Chondrocyte (in vitro differentiated cells): Measurements from ENCODE around the gene C19orf47. TPM values are rescaled to one million over a fixed set of nuclear protein-coding genes. Genes with fewer than 3 reads are reported as not detected.

Source experiments
- DNase-seq: peaks from one replicate; pipeline ENCODE4 v3.0.0; 2021; ENCODE audit warnings: mixed read lengths, low spot score
- H3K27ac Mint-ChIP-seq: one replicate; pipeline ENCODE4 v1.8.0; 2021; ENCODE audit warnings: mild to moderate bottlenecking, moderate library complexity, mixed read lengths; ENCODE audit not compliant: unreplicated experiment
- H3K27me3 Mint-ChIP-seq: 2 replicates; pipeline ENCODE4 v1.8.0; 2021; ENCODE audit warnings: low read depth, mixed read lengths
- H3K36me3 Mint-ChIP-seq: 2 replicates; pipeline ENCODE4 v1.8.0; 2021; ENCODE audit warnings: low read depth, mixed read lengths
- H3K4me1 Mint-ChIP-seq: 2 replicates; pipeline ENCODE4 v1.8.0; 2021; ENCODE audit warnings: low read depth, mild to moderate bottlenecking, mixed read lengths
- H3K4me3 Mint-ChIP-seq: one replicate; pipeline ENCODE4 v1.8.0; 2021; ENCODE audit warnings: mild to moderate bottlenecking, moderate library complexity, mixed read lengths; ENCODE audit not compliant: unreplicated experiment
- H3K9me3 Mint-ChIP-seq: 2 replicates; pipeline ENCODE4 v1.8.0; 2021; ENCODE audit warnings: low read depth, mixed read lengths
- total RNA-seq: library from RNA; stranded (reverse); gene quantifications from 3 replicates; pipeline ENCODE4 v1.2.1, GENCODE V29; 2021
- TF ChIP-seq, protein P1 (sequence below): fragments of 200-600 bp; sonication (generic); IDR thresholded peaks from 2 replicates; pipeline ENCODE4 v1.5.0; 2021; ENCODE audit warnings: antibody characterized with exemption, mild to moderate bottlenecking, moderate library complexity

The C19orf47 gene
- total RNA-seq, 1 donor from 2014 or later, result 21.5 TPM

DNA sequence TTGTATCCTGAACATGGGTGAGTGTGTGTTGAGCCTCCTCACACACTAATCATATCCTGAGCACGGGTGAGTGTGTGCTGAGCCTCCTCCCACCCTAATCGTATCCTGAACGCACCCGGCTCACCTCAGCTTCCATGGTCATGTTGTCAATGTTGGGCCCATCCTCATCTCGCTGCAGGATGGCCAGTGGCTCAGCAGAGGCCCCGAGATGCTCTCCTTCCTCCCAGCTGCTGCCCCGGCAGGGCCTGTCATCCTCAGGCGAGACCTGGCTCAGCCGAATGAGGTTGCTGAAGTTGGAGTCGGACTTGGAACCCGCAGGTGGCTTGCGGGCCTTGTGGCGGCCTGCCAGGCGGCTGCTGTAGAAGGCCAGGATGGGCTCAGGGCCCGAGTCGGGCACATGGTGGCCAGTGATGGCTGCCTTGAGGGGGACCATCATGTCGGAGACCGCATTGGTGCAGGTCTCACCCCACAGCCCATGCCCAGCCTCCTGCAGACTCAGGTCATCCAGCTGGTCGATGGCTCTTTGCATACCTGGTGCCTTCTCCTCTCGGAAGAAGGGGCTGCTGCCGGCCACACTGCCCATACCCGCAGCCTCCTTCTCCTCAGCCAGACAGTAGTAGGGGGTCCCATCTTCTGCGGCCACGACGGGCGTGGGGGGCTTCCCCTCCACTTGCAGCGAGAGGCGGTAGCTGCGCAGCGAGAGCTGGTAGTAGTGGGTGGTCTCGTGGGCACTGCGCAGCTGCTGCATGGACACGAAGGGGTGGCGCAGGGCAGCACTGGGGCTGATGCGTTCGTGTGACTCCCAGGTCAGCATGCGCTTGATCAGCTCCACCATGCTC lies 32.2 kb upstream of the C19orf47 start:
- Mint-ChIP-seq H3K27me3 (no peaks in the 10 kb centered on the region), H3K4me1 (no peaks in the 10 kb centered on the region), H3K4me3 (no peak overlapping the region), H3K27ac (peak overlapping the region; percentile 32), H3K36me3 (peaks cover 5% of the 10 kb centered on the region), H3K9me3 (no peaks in the 10 kb centered on the region)
- DNase-seq, result no peak
- TF ChIP-seq, protein P1, sequence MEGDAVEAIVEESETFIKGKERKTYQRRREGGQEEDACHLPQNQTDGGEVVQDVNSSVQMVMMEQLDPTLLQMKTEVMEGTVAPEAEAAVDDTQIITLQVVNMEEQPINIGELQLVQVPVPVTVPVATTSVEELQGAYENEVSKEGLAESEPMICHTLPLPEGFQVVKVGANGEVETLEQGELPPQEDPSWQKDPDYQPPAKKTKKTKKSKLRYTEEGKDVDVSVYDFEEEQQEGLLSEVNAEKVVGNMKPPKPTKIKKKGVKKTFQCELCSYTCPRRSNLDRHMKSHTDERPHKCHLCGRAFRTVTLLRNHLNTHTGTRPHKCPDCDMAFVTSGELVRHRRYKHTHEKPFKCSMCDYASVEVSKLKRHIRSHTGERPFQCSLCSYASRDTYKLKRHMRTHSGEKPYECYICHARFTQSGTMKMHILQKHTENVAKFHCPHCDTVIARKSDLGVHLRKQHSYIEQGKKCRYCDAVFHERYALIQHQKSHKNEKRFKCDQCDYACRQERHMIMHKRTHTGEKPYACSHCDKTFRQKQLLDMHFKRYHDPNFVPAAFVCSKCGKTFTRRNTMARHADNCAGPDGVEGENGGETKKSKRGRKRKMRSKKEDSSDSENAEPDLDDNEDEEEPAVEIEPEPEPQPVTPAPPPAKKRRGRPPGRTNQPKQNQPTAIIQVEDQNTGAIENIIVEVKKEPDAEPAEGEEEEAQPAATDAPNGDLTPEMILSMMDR, result no peak

DNA sequence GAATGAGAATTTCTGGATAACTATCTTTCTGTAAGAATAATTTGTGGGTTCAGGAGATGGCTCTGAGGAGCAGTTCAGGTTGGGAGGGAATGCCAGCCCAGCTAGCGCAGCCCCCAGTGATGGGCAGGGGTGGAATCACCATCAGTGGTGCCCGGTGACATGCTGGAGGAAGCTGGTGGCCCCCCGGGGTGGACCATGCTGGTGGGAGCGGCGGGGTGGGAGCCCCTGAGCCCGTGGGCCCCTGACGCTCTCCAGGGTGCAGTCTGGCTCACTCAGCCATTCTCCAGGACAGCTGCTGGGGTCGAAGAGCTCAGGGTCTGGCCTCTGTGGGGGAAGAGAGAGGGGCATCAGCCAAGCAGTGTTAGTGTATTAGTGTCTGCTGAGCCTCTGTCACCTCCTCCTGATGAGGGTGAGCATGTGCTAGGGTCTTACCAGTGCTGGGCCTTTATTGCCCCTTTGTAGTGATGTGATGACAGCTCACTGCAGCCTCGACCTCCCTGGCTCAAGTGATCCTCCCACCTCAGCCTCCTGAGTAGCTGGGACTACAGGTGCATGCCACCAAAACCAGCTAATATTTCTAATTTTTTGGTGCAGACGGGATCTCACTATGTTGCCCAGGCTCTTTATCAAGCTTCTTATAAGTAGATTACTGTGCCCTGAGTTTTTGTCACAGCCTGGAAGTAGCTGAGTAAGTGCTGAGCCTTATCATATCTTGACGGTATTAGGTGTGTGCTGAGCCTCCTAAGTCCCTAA lies 31.4 kb upstream of the C19orf47 start:
- DNase-seq, result no peak
- H3K27me3 Mint-ChIP-seq, result no peaks in the 10 kb centered on the region
- no peaks in the 10 kb centered on the region for H3K9me3 Mint-ChIP-seq
- H3K36me3 Mint-ChIP-seq, result peaks cover 9% of the 10 kb centered on the region
- no peaks in the 10 kb centered on the region for H3K4me1 Mint-ChIP-seq
- TF ChIP-seq, protein P1, result no peak
- H3K4me3 Mint-ChIP-seq, result no peak overlapping the region
- H3K27ac Mint-ChIP-seq, result no peak overlapping the region

DNA sequence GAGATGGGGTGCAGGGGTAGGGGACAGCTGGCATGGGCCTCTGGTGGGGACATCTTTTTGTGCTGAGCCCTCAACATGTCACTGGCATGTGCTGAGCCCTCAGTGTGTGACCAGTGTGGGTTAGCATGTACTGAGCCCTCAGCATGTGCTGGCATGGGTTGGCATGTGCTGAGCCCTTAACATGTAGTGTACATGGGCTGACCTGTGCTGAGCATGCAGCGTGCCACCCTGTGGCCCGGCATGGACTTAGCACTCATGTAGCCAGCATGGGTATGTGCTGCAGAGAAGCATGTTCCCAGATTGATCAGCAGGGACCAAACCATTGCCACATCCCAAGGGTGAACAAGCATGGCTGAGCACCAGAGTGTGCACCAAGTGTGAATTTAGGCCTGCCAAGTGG lies 30.3 kb upstream of the C19orf47 start:
- no peaks in the 10 kb centered on the region for H3K4me1 Mint-ChIP-seq
- no peaks in the 10 kb centered on the region for H3K27me3 Mint-ChIP-seq
- H3K27ac Mint-ChIP-seq, result no peak overlapping the region
- TF ChIP-seq, protein P1, result no peak
- no peak for DNase-seq
- H3K36me3 Mint-ChIP-seq, result peaks cover 14% of the 10 kb centered on the region
- H3K4me3 Mint-ChIP-seq, result no peak overlapping the region
- no peaks in the 10 kb centered on the region for H3K9me3 Mint-ChIP-seq

DNA sequence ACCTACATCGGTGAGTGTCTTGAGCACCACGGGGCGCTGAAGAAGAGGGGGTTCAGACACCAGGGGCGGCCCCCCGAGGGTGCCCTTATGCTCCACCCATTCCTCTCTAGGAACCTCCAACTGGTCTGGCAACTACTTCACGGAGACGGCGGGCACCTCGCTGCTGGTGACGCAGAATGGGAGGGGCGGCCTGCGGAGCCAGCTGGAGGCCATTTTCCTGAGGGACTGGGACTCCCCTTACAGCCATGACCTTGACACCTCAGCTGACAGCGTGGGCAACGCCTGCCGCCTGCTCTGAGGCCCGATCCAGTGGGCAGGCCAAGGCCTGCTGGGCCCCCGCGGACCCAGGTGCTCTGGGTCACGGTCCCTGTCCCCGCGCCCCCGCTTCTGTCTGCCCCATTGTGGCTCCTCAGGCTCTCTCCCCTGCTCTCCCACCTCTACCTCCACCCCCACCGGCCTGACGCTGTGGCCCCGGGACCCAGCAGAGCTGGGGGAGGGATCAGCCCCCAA lies 29.7 kb upstream of the C19orf47 start:
- H3K36me3 Mint-ChIP-seq, result peaks cover 14% of the 10 kb centered on the region
- TF ChIP-seq, protein P1, result no peak
- H3K4me1 Mint-ChIP-seq, result no peaks in the 10 kb centered on the region
- H3K27me3 Mint-ChIP-seq, result no peaks in the 10 kb centered on the region
- no peak for DNase-seq
- no peak overlapping the region for H3K4me3 Mint-ChIP-seq
- H3K27ac Mint-ChIP-seq, result no peak overlapping the region
- H3K9me3 Mint-ChIP-seq, result no peaks in the 10 kb centered on the region

DNA sequence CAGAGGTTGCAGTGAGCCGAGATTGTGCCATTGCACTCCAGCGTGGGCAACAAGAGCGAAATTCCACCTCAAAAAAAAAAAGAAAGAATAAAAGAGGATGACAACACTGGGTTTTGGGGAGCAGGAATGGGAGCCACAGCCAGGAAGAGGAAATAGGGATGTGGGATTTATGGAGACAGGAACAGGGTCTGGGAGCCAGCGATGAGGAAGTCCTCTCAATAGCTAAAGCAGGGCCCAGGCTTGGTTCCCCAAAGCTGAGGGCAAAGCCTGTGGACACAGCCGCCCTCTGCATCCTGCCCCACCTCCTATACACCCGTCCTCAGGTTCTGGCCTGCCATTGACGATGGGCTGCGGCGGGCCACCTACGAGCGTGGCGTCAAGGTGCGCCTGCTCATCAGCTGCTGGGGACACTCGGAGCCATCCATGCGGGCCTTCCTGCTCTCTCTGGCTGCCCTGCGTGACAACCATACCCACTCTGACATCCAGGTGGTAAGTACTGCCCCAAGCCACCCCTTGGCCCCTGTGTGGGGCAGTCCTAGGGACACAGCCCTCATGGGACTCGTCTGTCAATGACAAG lies 28.2 kb upstream of the C19orf47 start:
- H3K27ac Mint-ChIP-seq, result no peak overlapping the region
- peaks cover 21% of the 10 kb centered on the region for H3K36me3 Mint-ChIP-seq
- no peaks in the 10 kb centered on the region for H3K4me1 Mint-ChIP-seq
- TF ChIP-seq, protein P1, result no peak
- H3K9me3 Mint-ChIP-seq, result no peaks in the 10 kb centered on the region
- no peak overlapping the region for H3K4me3 Mint-ChIP-seq
- H3K27me3 Mint-ChIP-seq, result no peaks in the 10 kb centered on the region
- DNase-seq, result no peak
